Upper lobe of left lung (tissue), 4 donors: Measurements from ENCODE around the gene KREMEN2.
"Not testable (repeated sequence)": the region's sequence is repeated elsewhere in the genome, so short reads cannot be mapped to it uniquely, and the experiment has no call there.

Experiments used
- CTCF ChIP-seq, 6 experiments: fragments of 450-650 bp in 4 of 6; fragments of 200-600 bp in 2 of 6; sonication (generic) in 2 of 6; IDR thresholded peaks; one replicate each; pipeline ENCODE4 v1.5.1; 2016 to 2019; ENCODE audit warnings: antibody characterized with exemption in 6 of 6
- POLR2A ChIP-seq, 4 donors: fragments of 450-650 bp; IDR thresholded peaks; one replicate each; pipeline ENCODE4 v1.5.1; 2016 to 2017; ENCODE audit warnings: antibody characterized with exemption in 4 of 4, mild to moderate bottlenecking in 2 of 4
- POLR2AphosphoS5 ChIP-seq, 2 donors: sonication (generic); formaldehyde crosslinking; IDR thresholded peaks; one replicate each; pipeline ENCODE4 v1.5.1; 2017; ENCODE audit warnings: antibody characterized with exemption in 2 of 2

GRCh38 chr16:2931231-2931914 is 32.7 kb upstream of the KREMEN2 start:
- TF ChIP-seq CTCF, POLR2A, POLR2AphosphoS5 (IDR thresholded peaks at IDR 0.05): not testable (repeated sequence)
